ENCODE measurements around the gene PPARGC1A.

The PPARGC1A gene

DNA sequence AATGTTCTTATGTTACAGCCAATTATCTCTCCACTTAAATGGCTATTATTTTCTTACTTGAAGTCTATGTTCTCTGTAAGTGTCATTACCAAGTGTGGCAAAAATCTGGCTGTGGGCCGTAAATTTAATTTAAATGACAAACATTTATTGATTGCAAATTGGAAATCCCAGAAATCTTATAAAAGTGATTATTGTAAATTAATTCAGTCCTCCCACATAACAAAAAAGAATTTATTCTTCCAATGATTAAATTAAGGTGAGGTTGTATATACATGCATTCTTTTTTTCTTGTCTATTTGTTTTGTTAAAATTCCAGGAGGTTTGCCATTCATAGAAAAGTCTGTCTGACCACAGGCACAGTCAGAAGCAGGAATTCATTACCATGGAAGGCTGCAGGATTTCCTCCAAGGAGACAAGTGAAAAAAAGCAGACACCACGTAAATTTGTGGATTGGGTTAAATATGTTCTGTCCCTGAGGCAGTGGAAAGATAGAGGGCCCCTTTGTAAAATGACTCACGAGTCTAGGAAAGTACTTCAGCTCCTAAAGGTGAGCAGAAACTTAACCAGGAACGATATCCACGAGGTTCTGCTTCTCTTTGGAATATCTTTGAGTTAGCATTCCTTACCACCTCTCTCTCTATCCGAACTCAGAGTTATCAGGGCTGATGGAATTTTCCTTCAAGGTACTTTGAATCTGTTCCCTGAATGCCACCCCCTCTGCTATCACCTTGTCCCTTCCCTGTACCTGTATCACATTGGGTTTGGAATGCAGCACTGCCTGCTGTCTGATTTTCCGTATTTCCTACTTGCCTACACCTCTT, 10.7 kb downstream of the PPARGC1A start:
- DNase-seq (ENCODE audit: low spot score): no peak

DNA sequence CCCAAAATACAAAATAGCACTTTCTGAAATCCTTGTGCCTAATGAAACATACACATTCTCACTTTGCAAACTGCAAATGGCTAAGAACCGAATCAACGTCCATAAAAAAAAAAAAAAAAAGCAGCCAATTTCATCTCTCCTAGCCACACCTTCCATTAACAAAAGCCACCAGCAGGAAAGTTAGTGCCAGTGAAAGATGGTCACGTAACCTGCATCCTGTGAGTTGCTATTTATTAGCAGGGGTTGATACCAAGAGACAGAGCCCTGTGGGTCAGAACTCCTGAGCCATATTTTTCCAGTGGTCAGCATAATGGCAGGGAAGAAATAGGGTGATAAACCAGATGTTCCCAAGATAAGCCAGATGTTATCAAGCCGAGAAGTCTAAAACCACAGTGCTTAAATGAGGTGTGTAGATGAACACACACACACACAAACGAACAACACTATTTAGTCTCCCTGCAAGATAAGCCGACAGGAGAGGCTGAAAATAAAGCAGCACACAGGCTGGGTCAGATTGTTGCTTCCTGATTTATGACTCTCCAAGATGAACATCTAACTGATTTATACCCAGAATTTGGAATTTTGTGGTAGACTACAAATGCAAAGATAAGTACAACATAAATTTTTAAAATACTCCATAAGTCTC, 11.5 kb downstream of the PPARGC1A start:
- no peak for DNase-seq (ENCODE audit: low spot score)

DNA sequence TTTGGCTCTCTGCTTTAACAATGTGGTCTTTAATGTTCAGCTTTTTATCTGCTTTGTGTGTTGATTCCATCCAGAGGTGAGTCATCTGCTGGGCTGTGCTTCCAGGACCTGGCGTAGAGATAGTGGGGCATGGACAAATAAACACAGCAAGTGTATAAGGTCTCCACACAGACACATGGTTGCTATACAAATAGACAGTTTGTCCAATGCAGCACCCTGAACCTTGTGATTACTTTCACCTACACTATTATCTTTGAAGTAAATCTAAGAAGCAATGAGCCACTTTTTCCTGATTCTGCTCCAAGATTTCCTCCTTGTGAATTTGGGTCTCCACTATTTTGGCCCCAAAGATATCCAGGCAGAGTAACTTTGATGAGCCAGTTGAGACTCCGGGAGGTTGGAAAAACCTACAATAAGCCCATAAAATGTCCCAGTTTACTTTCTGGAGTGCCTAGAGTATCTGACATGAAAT, 12.1 kb downstream of the PPARGC1A start:
- DNase-seq (ENCODE audit: low spot score): no peak

DNA sequence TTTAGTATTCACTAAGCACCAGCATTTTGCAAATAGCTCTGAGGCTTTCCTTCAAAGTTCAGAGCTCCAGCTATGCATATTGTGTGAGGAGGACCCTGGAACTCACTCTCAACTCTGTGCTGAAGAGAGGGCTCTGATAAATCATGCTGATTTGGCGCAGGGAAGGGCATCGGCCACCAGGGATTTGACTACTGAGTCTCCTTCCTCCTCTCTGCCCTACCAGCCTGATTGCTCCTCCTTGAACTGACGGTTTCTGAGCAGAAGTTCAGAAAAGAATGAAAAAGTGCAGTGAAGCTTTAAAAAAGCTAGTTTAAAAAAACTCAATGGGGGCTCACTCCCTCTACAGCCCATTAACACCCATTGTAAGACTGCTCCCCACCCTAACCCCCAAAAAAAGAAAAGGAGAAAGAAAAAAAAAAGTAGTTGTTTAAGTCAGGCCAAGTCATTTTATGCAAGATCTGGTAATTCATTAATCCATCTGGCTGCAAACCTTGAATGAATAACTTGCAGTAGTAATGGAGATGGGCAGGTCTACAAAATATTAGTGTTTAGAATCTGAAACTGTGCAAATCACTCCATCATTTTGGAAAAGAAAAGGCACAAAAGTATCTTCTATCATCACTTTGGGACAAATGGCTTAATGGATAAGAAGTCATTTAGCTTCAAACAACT, 13.3 kb downstream of the PPARGC1A start:
- no peak for DNase-seq (ENCODE audit: low spot score)

DNA sequence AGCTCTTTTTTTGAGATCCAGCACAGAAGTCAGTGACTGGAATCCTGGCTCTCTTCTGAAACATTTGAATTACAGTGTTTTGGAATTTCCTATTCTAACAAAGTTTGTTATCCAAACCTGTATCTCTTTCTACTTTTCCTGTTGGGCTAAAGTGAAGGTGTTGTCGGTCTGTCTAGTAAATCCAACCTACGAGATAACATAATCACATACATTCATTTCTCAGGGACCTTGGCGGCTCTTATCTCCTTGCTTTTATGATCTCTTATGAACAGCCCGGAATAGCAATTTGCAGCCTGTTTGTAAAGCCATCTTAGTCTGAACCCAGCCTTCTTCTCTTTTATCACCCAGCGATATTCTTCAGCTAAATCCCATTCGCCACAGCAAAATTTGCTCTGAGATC, 14.5 kb downstream of the PPARGC1A start:
- no peak for DNase-seq (ENCODE audit: low spot score)

DNA sequence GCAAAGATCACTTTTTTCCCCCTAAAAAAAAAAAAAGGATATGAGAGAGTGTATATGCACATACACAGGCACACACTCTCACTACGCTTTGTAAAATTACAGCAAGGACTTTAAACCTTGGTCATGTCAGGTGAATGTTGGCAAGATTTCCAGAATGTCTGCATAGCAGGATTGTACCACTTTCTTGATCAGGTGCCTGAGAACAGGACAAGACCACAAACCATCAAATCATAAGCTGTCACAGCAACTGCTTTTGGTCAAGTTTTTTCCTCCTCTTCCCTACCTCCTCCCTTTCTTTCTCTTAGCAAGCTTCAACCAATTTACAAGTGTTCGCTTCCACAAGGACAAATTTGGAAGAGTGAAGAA, 15.3 kb downstream of the PPARGC1A start:
- DNase-seq (ENCODE audit: low spot score): no peak

DNA sequence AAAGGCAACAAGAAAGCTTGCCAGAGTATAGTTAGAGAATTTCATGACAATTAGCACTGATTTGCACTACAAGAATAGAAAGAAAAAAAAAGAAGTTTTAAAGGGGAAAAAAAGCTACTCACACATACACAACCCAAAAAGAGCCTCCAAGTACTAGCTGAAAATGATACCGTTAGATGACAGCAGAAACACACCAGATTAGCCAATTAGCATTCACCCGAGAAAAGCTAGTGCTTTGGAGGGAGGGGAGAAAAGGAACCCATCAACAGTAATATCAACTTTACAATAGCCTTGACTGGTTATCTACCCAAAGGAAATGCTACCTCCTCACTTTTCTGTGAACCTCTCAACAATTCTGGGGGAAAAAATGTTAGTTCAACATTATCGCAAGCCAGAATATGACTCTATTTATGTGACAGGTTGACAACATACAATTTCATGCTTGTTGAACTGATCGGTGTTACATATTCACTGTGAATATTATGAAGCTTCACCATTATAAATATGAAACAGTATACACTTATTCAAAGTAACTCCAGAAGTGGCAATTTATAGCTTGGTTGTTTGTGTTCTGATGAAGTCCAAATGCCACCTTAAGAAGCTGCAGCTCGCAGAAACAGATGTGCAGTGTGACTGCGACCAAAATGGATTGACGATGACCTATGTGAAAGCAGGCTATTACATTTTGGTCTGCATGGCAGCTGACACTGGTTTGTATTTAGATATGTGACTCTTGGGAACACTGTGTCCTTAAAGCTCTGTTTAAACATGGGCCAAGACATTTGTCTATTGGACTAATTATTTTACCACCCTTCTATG, 15.9 kb downstream of the PPARGC1A start:
- DNase-seq (ENCODE audit: low spot score): no peak

DNA sequence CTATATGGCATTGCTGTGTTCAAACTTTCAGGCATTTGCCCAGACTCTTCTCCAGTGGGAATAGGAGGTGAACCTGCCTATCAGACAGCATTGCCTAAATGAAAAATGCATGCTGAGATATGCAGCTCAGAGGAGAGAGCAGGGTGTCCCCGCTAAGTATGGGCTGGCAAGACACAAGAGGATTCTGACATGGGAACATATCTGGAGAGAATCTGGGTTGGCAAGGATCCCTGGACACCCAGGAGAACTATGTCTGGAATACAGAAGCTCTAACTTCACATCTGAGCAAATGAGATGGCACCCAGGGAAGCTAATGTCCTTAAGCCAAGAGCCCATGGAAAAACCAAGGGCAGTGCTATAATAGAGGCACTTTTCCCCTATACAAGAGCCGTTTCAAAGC, 18.4 kb downstream of the PPARGC1A start:
- DNase-seq (ENCODE audit: low spot score): no peak

DNA sequence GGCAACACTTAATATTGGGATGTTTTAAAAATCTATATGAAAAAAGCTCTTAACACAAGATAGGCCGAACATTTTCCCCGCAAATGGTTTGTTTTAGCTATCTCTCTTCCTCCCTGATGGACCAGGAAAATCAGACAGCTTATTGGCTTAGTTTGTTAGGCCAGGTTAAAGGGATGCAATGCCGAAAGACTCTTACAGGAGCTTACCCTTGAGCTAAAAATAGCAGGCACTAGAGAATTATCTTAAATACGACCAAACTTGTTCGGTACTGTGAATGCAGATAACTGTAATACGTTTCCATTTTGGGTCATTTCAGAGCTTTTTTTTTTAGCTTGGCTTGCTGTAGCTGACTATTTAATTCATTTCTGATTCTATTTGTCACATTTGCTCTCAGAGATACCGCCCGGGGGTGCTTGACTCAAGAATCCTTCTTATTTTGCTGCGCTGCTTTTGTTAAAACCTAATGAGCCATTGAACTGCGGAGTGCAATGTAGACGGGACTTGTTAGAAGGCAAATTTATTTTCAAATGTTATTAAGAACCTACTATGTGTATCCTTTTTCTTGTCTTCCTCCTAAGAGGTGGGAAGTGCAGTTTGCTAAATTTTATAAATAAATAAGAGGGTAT, 23.3 kb downstream of the PPARGC1A start:
- DNase-seq (ENCODE audit: low spot score): no peak

DNA sequence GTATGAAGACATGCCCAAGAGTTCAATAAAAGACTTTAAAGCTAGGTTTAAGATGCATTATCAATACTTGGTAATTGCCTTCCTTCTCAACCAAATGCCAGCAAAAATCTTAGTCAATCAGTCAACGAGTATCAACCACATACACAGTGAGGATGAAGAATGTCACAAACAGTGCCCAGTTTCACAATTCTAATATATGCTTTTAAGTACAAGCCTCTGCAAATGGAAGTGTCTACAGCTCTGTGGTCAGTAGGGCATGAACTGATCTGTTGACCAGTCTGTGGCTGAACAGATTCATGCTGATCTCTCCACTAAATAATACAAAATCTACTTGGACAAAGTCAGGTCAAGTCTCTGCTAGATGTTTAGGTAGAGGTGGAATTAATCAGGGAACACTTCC, 27.9 kb downstream of the PPARGC1A start:
- DNase-seq (ENCODE audit: low spot score): no peak

DNA sequence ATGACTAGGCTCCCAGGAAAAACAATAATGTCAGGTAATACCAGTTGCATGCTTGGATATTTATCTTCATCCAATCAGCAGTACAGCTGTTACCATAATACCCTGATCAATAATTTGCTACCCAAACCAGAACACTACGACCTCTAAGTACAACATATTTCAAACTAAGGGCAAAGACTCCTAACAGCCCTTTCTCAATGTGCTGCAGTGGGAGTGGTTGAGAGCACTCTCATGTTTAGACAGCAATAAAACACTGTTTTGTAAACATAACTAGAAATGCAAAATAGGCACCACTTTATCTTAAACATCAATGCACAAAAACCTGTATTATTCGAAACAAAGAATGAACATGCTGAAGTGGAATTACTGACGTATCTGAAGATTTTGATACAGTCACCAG, 28.9 kb downstream of the PPARGC1A start:
- no peak for DNase-seq (ENCODE audit: low spot score)

DNA sequence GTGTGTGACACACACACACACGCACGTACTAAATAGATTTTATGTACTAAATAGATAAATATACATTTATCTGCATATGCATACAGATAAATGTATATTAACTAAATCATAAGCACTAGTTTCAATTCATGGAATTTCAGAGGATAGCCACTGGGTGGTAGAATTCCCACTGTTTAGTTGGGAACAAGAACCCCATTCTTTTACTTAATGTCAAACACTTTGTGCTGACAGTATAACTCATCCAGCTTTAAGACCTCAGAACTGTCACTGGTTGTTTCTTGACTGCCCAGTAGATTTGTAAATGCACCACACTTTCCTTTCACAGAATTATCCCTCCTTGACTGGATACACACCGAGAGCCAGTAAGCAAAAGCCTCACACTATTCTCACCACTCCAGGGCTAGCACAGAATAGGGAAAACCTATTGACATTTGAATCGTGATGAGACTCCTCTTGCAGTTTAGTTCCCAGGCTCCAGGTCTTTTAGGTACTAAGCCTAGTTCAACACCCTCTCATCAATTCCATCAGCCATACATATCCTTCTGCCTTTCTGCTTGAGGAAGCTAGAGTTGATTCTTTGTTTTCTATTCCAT, 32.4 kb downstream of the PPARGC1A start:
- peak; percentile 54 for DNase-seq (ENCODE audit: low spot score)

DNA sequence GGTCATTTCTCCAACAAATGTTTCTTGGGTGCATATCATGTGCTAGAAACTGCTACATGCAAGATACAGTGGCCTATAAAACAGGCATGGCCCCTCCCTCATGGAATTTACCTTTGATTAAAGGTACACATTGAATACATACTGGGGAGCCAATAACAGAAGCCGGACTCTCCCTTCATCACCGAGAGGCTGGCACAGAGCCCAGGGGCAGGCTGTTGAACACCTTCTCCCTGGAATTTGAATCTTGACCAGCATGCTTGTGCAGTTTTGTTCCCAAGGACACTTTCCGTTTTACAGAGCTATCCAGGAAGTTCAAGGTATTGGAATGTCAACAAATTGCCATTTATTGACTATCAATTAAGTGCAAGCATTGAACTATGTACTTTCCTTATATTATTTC, 33.2 kb downstream of the PPARGC1A start:
- DNase-seq (ENCODE audit: low spot score): no peak

DNA sequence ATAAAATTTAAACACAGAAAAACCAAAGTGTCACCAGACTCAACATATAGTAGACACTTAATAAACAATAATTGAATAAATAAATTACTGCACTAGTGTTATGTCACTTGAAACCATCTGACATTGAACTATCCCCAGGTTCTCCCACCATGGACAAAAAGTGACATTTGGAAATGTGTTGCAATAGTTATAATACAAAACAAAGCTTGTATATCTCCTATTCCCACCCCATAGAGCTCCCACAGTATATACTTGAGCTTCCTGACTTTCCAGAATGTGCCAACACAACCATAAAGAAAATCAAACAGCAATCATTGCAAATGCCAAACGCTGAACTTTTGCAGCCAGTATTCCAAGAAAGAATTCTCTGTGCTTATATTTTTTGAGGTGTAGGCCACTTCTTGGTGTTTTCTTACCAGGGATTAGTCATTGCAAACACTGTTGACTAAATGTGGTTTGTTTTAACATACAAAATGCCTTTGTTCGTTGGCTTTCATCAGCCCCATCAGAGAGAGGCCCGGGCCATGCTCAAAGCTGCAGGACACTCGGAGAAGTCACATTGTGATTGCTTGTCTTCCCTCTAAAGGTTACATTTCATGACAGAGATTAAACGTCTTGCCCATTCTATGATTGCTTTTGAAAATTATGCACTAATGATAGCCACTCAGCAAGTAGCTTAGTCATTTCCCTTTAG, 33.8 kb downstream of the PPARGC1A start:
- no peak for DNase-seq (ENCODE audit: low spot score)

DNA sequence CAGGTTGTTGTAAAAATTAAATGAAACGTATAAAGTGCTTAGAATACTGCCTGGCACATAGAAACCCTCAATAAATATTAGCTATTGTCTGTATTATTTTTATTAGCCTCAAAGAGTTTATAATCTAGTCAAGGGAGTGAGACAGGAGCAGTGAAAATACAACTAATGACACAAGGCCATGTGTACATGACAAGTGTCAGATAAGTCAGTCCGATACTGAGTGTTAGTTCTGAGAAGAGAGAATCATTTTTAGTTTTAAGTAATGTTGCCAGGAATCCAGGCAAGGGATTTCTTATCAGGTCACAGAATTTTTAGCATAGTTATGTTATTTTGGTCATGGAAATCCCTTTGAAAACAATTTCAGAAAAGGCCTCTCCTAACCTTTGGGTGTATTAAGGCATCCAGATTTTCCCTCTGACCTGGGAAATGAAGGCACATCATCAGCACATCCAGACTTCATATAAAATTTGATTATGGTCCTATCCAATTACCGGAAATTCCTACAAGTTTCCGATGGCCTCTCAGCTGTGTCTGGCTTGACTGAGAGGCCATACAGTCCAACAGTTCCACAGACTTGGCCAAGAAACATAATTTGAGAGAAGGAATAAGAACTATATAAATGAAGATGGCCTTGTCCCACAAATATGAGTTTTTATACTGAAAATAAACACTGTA, 35.7 kb downstream of the PPARGC1A start:
- no peak for DNase-seq (ENCODE audit: low spot score)

DNA sequence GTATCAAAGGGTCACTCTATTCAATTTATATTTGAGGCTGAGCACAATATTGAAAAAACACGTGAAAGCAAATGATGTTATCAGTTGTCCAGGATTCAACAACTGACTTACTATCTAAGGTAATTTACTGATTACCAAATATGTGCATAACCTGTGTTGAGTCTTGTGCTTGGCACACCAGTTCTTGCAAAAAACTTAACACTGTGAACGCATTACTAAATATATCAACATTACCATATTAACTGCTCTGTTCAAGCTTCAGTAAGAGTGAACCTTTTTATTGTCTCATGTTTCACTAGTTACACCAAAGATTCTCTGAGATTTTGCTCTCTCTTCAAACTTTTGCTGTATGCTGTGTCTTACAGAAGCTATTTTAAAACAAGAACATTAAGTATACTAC, 38.4 kb downstream of the PPARGC1A start:
- DNase-seq (ENCODE audit: low spot score): no peak

DNA sequence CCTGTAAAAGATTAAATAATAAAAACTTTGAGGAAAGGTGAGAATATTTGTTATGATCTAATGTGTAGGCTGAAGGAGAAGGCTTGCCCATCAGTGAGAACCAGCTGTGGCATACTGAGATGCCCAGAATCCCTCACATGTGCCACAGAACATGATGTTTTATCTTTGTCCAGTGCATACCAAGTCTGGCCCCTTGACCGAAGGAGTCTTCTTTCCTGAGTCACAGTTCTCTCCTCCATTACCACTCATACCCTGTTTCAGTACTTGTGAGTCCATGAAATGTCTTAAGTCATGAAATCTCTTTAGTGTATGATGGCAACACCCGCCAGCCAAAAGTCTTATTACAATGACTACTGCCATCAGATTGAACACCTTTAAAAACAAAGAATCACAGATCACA, 42.7 kb downstream of the PPARGC1A start:
- DNase-seq (ENCODE audit: low spot score): no peak

DNA sequence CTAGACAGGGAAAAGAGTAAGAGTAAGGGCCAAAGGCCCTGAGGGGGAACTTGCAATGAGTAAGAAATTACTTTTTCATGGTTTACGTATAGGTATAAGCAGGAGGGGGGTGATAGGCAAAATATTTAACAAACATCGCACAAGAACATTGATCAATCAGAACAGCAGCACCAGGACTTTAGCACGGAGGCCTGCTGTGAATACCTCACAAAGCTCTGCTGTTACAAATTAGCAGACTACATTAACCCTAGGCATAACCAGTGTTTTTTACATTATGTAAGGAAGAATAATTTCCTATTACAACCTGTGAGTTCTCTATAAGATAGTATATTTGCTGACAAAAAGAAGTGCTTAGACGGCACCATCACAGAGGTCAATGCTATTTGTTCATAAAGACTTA, 44.9 kb downstream of the PPARGC1A start:
- DNase-seq (ENCODE audit: low spot score): no peak

DNA sequence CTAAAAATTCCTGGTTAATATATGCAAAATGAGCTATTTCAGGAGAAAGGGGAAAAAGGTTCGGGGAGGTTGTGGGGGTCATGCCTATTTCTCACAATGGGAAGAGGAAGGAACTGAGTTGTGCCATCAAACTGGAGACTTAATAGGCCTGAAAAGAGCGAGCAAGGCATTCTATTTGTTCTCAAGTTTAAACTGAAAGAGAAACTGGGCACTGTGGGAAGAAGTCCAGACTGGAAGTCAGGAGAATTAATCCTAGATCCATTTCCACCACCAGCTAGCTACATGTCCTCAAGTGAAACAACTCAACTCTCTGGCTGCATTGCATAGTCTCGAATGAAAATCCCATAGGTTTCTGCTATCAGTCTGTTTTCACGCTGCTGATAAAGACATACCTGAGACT, 50.6 kb downstream of the PPARGC1A start:
- no peak for DNase-seq (ENCODE audit: low spot score)

DNA sequence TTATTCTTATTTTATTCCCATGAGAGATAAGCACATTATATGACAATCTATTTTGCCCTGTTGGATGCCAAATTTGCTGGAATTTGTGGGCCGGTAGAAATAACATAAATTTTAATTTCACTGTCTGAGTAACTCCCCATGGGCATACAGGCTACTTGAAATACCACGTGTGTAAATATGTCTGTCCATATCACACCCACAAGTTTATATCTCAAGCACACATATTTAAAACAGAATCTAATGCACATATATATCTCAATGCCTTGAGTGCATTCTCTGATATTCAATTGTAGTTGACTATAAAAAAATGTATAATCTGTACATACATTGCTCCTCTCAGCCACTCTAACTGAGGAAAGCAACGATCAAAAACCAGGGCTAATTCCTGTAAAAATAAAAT, 51.2 kb downstream of the PPARGC1A start:
- DNase-seq (ENCODE audit: low spot score): no peak

Data from putamen (tissue), 1 donor.